Measurements from ENCODE around the gene PIWIL1. TPM values are rescaled to one million over a fixed set of nuclear protein-coding genes. Genes with fewer than 3 reads are reported as not detected.

The PIWIL1 gene
- total RNA-seq, 1 experiment from 2014 or later, result not detected

- Histone ChIP-seq H3K56ac (ENCODE audit: insufficient read length, low read depth, low read length) (no peak overlapping the region), H3K79me1 (ENCODE audit: insufficient read depth, low read depth, low read length, poor library complexity, severe bottlenecking) (no peaks in the 10 kb centered on the region), H4K20me1 (ENCODE audit: control insufficient read depth, insufficient read depth, insufficient read length) (no peaks in the 10 kb centered on the region), H2AK5ac (ENCODE audit: insufficient read length, low read length) (no peak overlapping the region), H3K23ac (ENCODE audit: insufficient read length, low read depth, low read length) (no peak overlapping the region), H3K27me3 (ENCODE audit: insufficient read depth, low read length) (no peaks in the 10 kb centered on the region), H4K5ac (ENCODE audit: insufficient read length, low read depth, low read length) (no peak overlapping the region), H2AFZ (ENCODE audit: low read length) (no peak overlapping the region), H3K4me1 (ENCODE audit: insufficient read depth, low read length) (no peaks in the 10 kb centered on the region), H3K79me2 (ENCODE audit: insufficient read depth, low read length) (no peaks in the 10 kb centered on the region), H2BK5ac (ENCODE audit: insufficient read length, low read length) (no peak overlapping the region), H3T11ph (ENCODE audit: low read length) (no peak overlapping the region), H2BK120ac (ENCODE audit: low read depth, low read length, poor library complexity, severe bottlenecking) (no peak overlapping the region), H2BK20ac (ENCODE audit: low read depth, low read length, poor library complexity, severe bottlenecking) (no peak overlapping the region), H3K23me2 (ENCODE audit: insufficient read length, low read depth, low read length, poor library complexity, severe bottlenecking) (no peaks in the 10 kb centered on the region), H4K91ac (ENCODE audit: insufficient read length, low read depth, low read length) (no peak overlapping the region), H3K14ac (ENCODE audit: insufficient read depth, low read length) (no peak overlapping the region), H2BK15ac (ENCODE audit: low read depth, low read length) (no peak overlapping the region), H3K18ac (ENCODE audit: insufficient read length, low read depth, low read length) (no peak overlapping the region), H3K9ac (ENCODE audit: extremely low read depth, insufficient read length, low read length) (no peak overlapping the region), H3K4ac (ENCODE audit: low read depth, low read length) (no peak overlapping the region), H4K8ac (replicated peaks; ENCODE audit: insufficient read length, low read depth, low read length) (no peak overlapping the region), H3K27ac (ENCODE audit: insufficient read length, low read depth, low read length) (no peak overlapping the region), H3K9me3 (ENCODE audit: control insufficient read depth, low read depth, low read length) (no peaks in the 10 kb centered on the region), H3K4me2 (ENCODE audit: insufficient read depth, insufficient read length, low read length) (no peak overlapping the region), H2BK12ac (ENCODE audit: insufficient read length, low read depth, low read length) (no peak overlapping the region)
- no peak for DNase-seq
- Mint-ChIP-seq H3K9me3 (peaks cover 0 to 2% of the 10 kb centered on the region in 2 experiments; a peak in 3 of 5 replicates), H3K27ac (no peak overlapping the region), H3K4me3 (no peak overlapping the region), H3K4me1 (no peaks in the 10 kb centered on the region), H3K27me3 (ENCODE audit: low read depth) (peaks cover 23% of the 10 kb centered on the region), H3K36me3 (ENCODE audit: insufficient read depth in 1 of 3, low read depth in 3 of 3) (no peaks in the 10 kb centered on the region)
- WGBS (ENCODE audit: extremely low coverage, insufficient read length, low lambda C conversion rate), result no CpG with 5 or more reads among the region's 2 CpGs
- no peak for TF ChIP-seq CTCF (conservative IDR thresholded peaks at IDR 0.05)
Observed at GRCh38 chr12:130382818-130383217, 45.1 kb downstream of the PIWIL1 start.
